ENCODE data around the gene FBXL15. TPM values are rescaled to one million over a fixed set of nuclear protein-coding genes. Genes with fewer than 3 reads are reported as not detected.

Gene FBXL15
- total RNA-seq, 1 donor from 2014 or later: 16.6 TPM

- intact Hi-C loops (cut with DNase I): no loop called here
- ATAC-seq (peak in 1 of 2 donors; percentile 4), DNase-seq (no peak)
- no peaks in the 10 kb centered on the region for H3K9me3 ChIP-seq
- H3K4me3 ChIP-seq: peak overlapping the region; percentile 64
- peaks cover 28% of the 10 kb centered on the region for H3K4me1 ChIP-seq
- no peaks in the 10 kb centered on the region for H3K36me3 ChIP-seq
- no peaks in the 10 kb centered on the region for H3K27me3 ChIP-seq (ENCODE audit: low read depth)
- no peak for TF ChIP-seq CTCF (IDR thresholded peaks at IDR 0.05)
- H3K27ac ChIP-seq: peak overlapping the region; percentile 70
These were observed 40.2 kb downstream of the FBXL15 start for GRCh38 chr10:102460836-102461186.

DNA sequence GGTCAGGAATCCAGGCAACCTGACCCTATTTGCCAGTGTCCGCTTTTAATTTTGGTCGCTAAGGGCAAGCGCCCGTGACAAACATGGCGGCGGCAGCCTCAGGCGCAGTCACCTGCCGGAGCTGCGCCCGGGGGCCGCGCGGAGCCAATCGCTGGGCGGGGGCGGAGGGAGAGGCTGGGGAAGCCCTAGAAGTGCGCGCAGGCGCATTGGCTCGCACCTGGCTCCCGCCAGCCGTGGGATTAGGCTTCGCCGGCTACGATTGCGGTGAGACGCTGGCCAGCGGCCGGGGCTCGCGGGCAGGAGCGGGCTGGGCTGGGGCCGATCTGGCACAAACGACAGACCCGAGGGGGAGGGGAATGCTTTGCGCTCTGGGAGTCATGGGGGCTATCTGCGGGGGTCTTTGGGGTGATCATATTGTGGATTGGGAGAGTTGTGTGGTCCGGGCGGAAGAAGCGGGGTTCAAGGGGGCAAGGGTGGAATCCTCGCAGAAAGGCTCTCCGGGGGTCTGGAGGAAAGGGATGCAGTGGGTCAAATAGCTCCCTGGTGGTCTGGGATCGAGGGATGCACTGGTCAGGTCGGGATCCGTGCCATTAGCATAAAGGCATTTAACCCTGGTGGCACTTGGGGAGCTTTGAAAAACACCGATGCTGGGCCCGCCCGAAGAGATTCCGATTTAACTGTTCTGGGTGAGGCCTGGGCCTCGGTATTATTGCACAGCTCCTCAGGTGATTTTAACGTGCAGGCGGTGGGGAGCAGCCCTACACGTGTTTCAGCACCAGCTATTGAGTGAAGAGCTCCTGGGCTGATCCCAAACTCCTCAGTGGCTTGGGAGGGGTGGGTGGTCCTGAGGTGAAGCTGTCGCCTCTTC lies 40.8 kb downstream of the FBXL15 start:
- Histone ChIP-seq H3K9me3 (no peaks in the 10 kb centered on the region), H3K36me3 (no peaks in the 10 kb centered on the region), H3K4me3 (peak overlapping the region; percentile 64), H3K27ac (peak overlapping the region; percentile 70), H3K4me1 (peaks cover 22% of the 10 kb centered on the region), H3K27me3 (ENCODE audit: low read depth) (no peaks in the 10 kb centered on the region)
- intact Hi-C loops (cut with DNase I): no loop called here
- DNase-seq: peak; percentile 97
- TF ChIP-seq CTCF (IDR thresholded peaks at IDR 0.05): no peak
- ATAC-seq: peak; percentile 98

- Histone ChIP-seq H3K4me3 (peak overlapping the region; percentile 64), H3K27ac (peak overlapping the region; percentile 53), H3K36me3 (no peaks in the 10 kb centered on the region), H3K9me3 (no peaks in the 10 kb centered on the region), H3K4me1 (peaks cover 19% of the 10 kb centered on the region), H3K27me3 (ENCODE audit: low read depth) (no peaks in the 10 kb centered on the region)
- intact Hi-C loops (cut with DNase I): no loop called here
- no peak for TF ChIP-seq CTCF (IDR thresholded peaks at IDR 0.05)
- ATAC-seq (no peak), DNase-seq (no peak)
These were observed 41.9 kb downstream of the FBXL15 start for GRCh38 chr10:102462512-102463054.

DNA sequence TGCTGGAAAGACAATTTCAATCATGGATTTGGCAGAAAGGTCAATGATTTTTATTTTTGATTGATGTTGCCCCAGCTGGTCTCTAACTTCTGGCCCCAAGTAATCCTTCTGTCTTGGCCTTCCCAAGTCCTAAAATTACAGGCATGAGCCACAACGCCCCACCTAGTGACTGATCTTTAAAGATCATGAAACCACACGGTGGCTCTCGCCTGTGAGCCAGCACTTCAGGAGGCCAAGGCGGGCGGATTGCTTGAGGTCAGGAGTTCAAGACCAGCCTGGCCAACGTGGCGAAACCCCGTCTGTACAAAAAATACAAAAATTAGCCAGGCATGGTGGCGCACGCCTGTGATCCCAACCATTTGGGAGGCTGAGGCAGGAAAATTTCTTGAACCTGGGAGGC lies 43.3 kb downstream of the FBXL15 start:
- no peaks in the 10 kb centered on the region for H3K9me3 ChIP-seq
- no peak overlapping the region for H3K4me3 ChIP-seq
- TF ChIP-seq CTCF (IDR thresholded peaks at IDR 0.05): no peak
- no peaks in the 10 kb centered on the region for H3K36me3 ChIP-seq
- H3K27me3 ChIP-seq (ENCODE audit: low read depth): no peaks in the 10 kb centered on the region
- H3K4me1 ChIP-seq: peaks cover 32% of the 10 kb centered on the region
- intact Hi-C loops (cut with DNase I): no loop called here
- no peak overlapping the region for H3K27ac ChIP-seq
- ATAC-seq (no peak), DNase-seq (no peak)

- no peak for ATAC-seq
- no peak for DNase-seq
- no peak for TF ChIP-seq CTCF (IDR thresholded peaks at IDR 0.05)
- Histone ChIP-seq H3K27ac (no peak overlapping the region), H3K36me3 (peaks cover 5% of the 10 kb centered on the region), H3K4me3 (no peak overlapping the region), H3K27me3 (ENCODE audit: low read depth) (no peaks in the 10 kb centered on the region), H3K9me3 (no peaks in the 10 kb centered on the region), H3K4me1 (peaks cover 41% of the 10 kb centered on the region)
- intact Hi-C loops (cut with DNase I): no loop called here
These were observed 44.8 kb downstream of the FBXL15 start for GRCh38 chr10:102465466-102465865.

Measured in lower lobe of right lung (tissue), 2 donors.